Aorta (tissue), 5 donors: ENCODE measurements around the gene MAP1LC3A. TPM values are rescaled to one million over a fixed set of nuclear protein-coding genes. Genes with fewer than 3 reads are reported as not detected.

Experiments
- ATAC-seq: fragments of 200-7000 bp; cut with Tn5 transposase; one replicate; pipeline ENCODE4 v1.9.1; 2022; ENCODE audit warnings: moderate library complexity; ENCODE audit not compliant: low FRiP score
- DNase-seq, 2 donors: peaks; one replicate each; pipeline ENCODE4 v3.0.0-alpha.2; 2020
- H3K27ac ChIP-seq, 2 donors: one replicate each; pipeline ENCODE4 v1.5.1; 2013; ENCODE audit warnings: low read length in 2 of 2, mild to moderate bottlenecking in 2 of 2, moderate library complexity in 2 of 2, control low read depth in 1 of 2, inconsistent platforms in 1 of 2, low read depth in 1 of 2
- H3K27me3 ChIP-seq, 2 donors: one replicate each; pipeline ENCODE4 v1.6.1; 2013; ENCODE audit warnings: control low read depth in 1 of 2, low read length in 1 of 2, mild to moderate bottlenecking in 1 of 2, moderate library complexity in 1 of 2; ENCODE audit not compliant: insufficient read depth in 2 of 2, control insufficient read depth in 1 of 2
- H3K36me3 ChIP-seq, 2 donors: one replicate each; pipeline ENCODE4 v1.6.1; 2013; ENCODE audit warnings: control low read depth in 1 of 2, low read length in 1 of 2, mild to moderate bottlenecking in 1 of 2; ENCODE audit not compliant: insufficient read depth in 2 of 2, control insufficient read depth in 1 of 2
- H3K4me1 ChIP-seq, 2 donors: one replicate each; pipeline ENCODE4 v1.6.1; 2013; ENCODE audit warnings: low read length in 2 of 2, control low read depth in 1 of 2, mild to moderate bottlenecking in 1 of 2, moderate library complexity in 1 of 2; ENCODE audit not compliant: insufficient read depth in 2 of 2, control insufficient read depth in 1 of 2
- H3K4me3 ChIP-seq, 2 donors: one replicate each; pipeline ENCODE4 v1.5.1; 2013; ENCODE audit warnings: low read length in 2 of 2, control low read depth in 1 of 2, mild to moderate bottlenecking in 1 of 2
- H3K9me3 ChIP-seq: one replicate; pipeline ENCODE4 v1.6.1; 2013; ENCODE audit warnings: mild to moderate bottlenecking, low read length; ENCODE audit not compliant: control insufficient read depth
- WGBS, 2 donors: extraction: QIAGEN DNeasy Blood & Tissue Kit; methylation state at CpG; one replicate each; pipeline ENCODE4 v1.1.7; 2013; 5-methylcytosine and 5-hydroxymethylcytosine counted together
- intact Hi-C, 2 donors: fragments of 100-400 bp; cut with DNase I; formaldehyde crosslinking; loops; one replicate each; pipeline versions ENCODE4 v1.14.2 to v1.15.0; 2022
- polyA plus RNA-seq, 2 donors: library from polyadenylated mRNA; stranded (reverse); fragments of 200-250 nt; gene quantifications; one replicate each; pipeline ENCODE4 v1.2.3, GENCODE V29; 2013
- total RNA-seq, 2 donors: library from RNA; stranded (reverse); fragmentation: NEBNext Ultra II Directional; extraction: Animal tissue kit (Norgen Biotek cat#: 25700); gene quantifications; one replicate each; pipeline ENCODE4 v1.2.1, GENCODE V29; 2021
- donor health status: healthy with polysubstance abuse.
- donor health status: Bipolar disorder and iron deficiency.
- donor health status: DM: no; HTN: no; CAD: no.
- donor health status: DM: no; HTN: no; CAD: no.
- donor health status: DM: yes; HTN: yes; CAD: no.

MAP1LC3A gene
- total and polyA plus RNA-seq, 4 donors: 32.6 to 92.9 (median 45.6) TPM

GRCh38 chr20:34532756-34533155, 25.8 kb upstream of the MAP1LC3A start:
- no peak for ATAC-seq
- H3K4me3 ChIP-seq: no peak overlapping the region

DNA sequence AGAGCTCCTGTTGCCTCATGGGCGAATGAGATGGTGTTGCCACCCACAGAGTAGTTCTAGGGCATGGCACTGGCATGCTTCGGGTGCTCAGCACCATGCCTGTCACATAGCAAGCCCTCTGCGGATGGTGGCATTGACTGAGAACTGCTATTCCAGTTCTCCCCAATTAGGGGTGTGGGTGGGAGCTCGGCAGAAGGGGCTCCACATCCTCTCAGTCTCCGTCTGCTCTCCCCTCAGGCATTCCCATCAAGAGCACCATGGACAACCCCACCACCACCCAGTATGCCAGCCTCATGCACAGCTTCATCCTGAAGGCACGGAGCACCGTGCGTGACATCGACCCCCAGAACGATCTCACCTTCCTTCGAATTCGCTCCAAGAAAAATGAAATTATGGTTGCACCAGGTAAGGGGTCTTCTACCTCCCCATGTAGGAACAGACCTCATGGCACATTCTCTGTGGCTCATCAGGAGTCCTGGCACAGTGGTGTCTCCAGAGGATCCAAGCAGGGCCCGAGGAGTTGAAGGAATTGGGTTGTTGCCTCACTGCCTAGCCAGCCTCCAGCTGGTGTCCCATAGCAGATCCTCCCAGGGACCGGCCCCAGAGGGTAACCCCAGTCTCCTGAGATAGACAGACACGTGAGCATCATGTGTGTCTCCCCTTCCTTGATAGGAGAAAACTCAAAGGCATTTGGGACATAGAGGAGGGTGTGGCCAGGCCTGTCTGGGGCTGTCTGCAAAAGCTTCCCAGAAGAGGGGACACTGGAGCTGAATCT, 23.9 kb upstream of the MAP1LC3A start:
- Histone ChIP-seq H3K36me3 (peaks cover 0 to 16% of the 10 kb centered on the region in 2 donors), H3K27me3 (no peaks in the 10 kb centered on the region), H3K4me3 (no peak overlapping the region), H3K4me1 (no peaks in the 10 kb centered on the region), H3K9me3 (no peaks in the 10 kb centered on the region), H3K27ac (no peak overlapping the region)
- intact Hi-C loops: no loop called here
- 89% methylated on average over 15 of the region's 15 CpGs for WGBS, 2 donors
- DNase-seq (no peak), ATAC-seq (no peak)

More at GRCh38 chr20:34532756-34533155, 25.8 kb upstream of the MAP1LC3A start:
- Histone ChIP-seq H3K27ac (no peak overlapping the region), H3K36me3 (peaks cover 0 to 16% of the 10 kb centered on the region in 2 donors), H3K9me3 (no peaks in the 10 kb centered on the region), H3K4me1 (no peaks in the 10 kb centered on the region), H3K27me3 (no peaks in the 10 kb centered on the region)
- 88 to 92% methylated on average over 7 of the region's 7 CpGs for WGBS, 2 donors
- no peak for DNase-seq
- intact Hi-C loops: no loop called here

GRCh38 chr20:34535301-34535840, 23.1 kb upstream of the MAP1LC3A start:
- no peak for DNase-seq
- intact Hi-C loops: no loop called here

DNA sequence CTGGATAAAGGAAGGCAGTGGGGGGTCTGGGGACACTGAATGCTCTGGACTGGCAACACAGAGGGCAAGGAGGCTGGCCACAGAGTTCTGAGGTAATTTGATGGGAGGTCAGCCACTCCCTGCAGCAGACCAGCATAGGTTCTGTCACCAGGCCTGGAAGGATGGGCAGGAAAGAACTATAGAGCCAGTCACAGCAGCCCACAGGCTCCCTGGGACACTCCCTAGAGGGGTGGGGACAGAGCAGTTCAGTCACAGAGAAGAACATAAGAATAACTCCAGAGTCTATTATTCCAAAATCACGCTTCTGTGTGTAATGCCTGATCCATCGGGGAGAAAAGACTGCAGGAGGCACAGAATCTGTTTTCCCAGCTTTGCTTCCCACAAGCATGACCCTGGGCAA, 22.7 kb upstream of the MAP1LC3A start:
- no peak overlapping the region for H3K4me3 ChIP-seq
- DNase-seq: no peak
- 92% methylated on average over 2 of the region's 2 CpGs for WGBS, 2 donors
- ATAC-seq: no peak
- H3K4me1 ChIP-seq: no peaks in the 10 kb centered on the region
- H3K36me3 ChIP-seq: peaks cover 0 to 16% of the 10 kb centered on the region in 2 donors
- H3K9me3 ChIP-seq: no peaks in the 10 kb centered on the region
- intact Hi-C loops: no loop called here
- no peaks in the 10 kb centered on the region for H3K27me3 ChIP-seq
- H3K27ac ChIP-seq: no peak overlapping the region

More at GRCh38 chr20:34535301-34535840, 23.1 kb upstream of the MAP1LC3A start:
- no peak for ATAC-seq
- H3K4me1 ChIP-seq: no peaks in the 10 kb centered on the region
- no peaks in the 10 kb centered on the region for H3K27me3 ChIP-seq
- no peak overlapping the region for H3K4me3 ChIP-seq
- H3K36me3 ChIP-seq: peaks cover 0 to 16% of the 10 kb centered on the region in 2 donors
- no peaks in the 10 kb centered on the region for H3K9me3 ChIP-seq
- 91 to 93% methylated on average over 15 of the region's 15 CpGs for WGBS, 2 donors
- H3K27ac ChIP-seq: no peak overlapping the region

DNA sequence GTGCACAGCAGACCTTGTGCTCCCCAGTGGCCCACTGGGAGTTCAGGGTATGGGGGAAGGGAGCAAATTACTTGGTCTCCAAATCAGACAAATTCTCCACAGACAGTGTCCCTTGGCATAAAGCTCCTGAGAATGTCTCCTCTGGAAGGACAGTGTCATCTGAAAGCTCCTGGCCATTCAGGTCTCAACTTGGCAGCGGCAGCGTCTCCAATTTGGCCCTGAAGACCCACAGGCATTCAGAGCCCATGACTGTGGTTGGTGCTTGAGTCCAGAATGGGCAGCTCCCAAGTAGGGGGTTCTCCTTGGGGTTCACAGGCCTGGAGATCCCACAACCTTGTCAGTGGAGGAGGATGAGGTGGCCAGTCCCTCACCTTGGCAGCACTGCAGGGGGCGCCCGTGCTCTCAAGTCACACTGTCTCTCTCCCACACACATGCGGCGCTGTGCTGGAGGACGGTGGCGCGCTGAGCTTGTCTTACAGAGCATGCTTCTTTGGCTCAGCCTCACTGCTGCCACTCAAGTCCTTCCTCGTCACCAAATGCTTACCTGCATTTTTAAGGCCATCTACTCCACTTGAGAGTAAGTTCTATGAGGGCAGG, 21.6 kb upstream of the MAP1LC3A start:
- Histone ChIP-seq H3K27ac (no peak overlapping the region), H3K4me3 (no peak overlapping the region), H3K9me3 (no peaks in the 10 kb centered on the region), H3K4me1 (no peaks in the 10 kb centered on the region), H3K27me3 (no peaks in the 10 kb centered on the region), H3K36me3 (peaks cover 0 to 19% of the 10 kb centered on the region in 2 donors)
- WGBS, 2 donors: 77 to 88% methylated on average over 10 of the region's 10 CpGs
- DNase-seq (peak in 1 of 2 donors; percentile 76), ATAC-seq (no peak)
- intact Hi-C loops: no loop called here

- Histone ChIP-seq H3K9me3 (no peaks in the 10 kb centered on the region), H3K4me1 (no peaks in the 10 kb centered on the region), H3K4me3 (no peak overlapping the region), H3K27ac (no peak overlapping the region), H3K27me3 (no peaks in the 10 kb centered on the region), H3K36me3 (peaks cover 0 to 19% of the 10 kb centered on the region in 2 donors)
- intact Hi-C loops: no loop called here
- DNase-seq (peak; percentile 37 to 53), ATAC-seq (no peak)
- WGBS, 2 donors: 85 to 88% methylated on average over 8 of the region's 8 CpGs
Observed at GRCh38 chr20:34537651-34538050, 20.9 kb upstream of the MAP1LC3A start.

GRCh38 chr20:34538671-34539123, 19.8 kb upstream of the MAP1LC3A start:
- DNase-seq (peak in 1 of 2 donors; percentile 79), ATAC-seq (peak; percentile 68)
- Histone ChIP-seq H3K4me3 (no peak overlapping the region), H3K36me3 (peaks cover 0 to 18% of the 10 kb centered on the region in 2 donors), H3K27me3 (no peaks in the 10 kb centered on the region), H3K4me1 (no peaks in the 10 kb centered on the region), H3K27ac (no peak overlapping the region), H3K9me3 (no peaks in the 10 kb centered on the region)
- WGBS, 2 donors: 46 to 58% methylated on average over 5 of the region's 5 CpGs
- intact Hi-C loops: no loop called here

- intact Hi-C loops: no loop called here
- Histone ChIP-seq H3K27me3 (no peaks in the 10 kb centered on the region), H3K36me3 (peaks cover 0 to 12% of the 10 kb centered on the region in 2 donors), H3K27ac (no peak overlapping the region), H3K9me3 (no peaks in the 10 kb centered on the region), H3K4me1 (no peaks in the 10 kb centered on the region), H3K4me3 (no peak overlapping the region)
- 92 to 95% methylated on average over 8 of the region's 8 CpGs for WGBS, 2 donors
- ATAC-seq (no peak), DNase-seq (peak in 1 of 2 donors; percentile 10)
Observed at GRCh38 chr20:34539756-34540155, 18.8 kb upstream of the MAP1LC3A start.
